ENCODE results near the gene ARF6.

DNA sequence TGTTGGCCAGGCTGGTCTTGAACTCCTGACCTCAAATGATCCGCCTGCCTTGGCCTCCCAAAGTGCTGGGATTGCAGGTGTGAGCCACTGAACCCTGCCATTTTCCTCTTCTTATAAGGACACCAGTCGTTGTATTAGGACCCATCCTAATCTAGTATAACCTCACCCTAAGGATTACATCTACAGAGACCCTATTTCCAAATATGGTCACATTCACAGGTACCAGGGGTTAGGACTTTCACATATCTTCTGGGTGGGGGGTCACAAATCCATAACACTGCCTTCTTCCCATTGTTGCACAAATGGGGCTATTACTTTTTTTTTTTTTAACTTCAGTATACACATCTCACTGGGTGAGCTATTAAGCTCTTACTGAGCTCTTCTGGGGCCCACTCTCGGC lies 38.6 kb downstream of the ARF6 start:
- TF ChIP-seq, protein P1, sequence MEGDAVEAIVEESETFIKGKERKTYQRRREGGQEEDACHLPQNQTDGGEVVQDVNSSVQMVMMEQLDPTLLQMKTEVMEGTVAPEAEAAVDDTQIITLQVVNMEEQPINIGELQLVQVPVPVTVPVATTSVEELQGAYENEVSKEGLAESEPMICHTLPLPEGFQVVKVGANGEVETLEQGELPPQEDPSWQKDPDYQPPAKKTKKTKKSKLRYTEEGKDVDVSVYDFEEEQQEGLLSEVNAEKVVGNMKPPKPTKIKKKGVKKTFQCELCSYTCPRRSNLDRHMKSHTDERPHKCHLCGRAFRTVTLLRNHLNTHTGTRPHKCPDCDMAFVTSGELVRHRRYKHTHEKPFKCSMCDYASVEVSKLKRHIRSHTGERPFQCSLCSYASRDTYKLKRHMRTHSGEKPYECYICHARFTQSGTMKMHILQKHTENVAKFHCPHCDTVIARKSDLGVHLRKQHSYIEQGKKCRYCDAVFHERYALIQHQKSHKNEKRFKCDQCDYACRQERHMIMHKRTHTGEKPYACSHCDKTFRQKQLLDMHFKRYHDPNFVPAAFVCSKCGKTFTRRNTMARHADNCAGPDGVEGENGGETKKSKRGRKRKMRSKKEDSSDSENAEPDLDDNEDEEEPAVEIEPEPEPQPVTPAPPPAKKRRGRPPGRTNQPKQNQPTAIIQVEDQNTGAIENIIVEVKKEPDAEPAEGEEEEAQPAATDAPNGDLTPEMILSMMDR (conservative IDR thresholded peaks at IDR 0.05; ENCODE audit: low read depth, low read length) = no peak
- no peak for TF ChIP-seq EZH2phosphoT487 (IDR thresholded peaks at IDR 0.05; ENCODE audit: borderline replicate concordance, low read length)
